Measurements from ENCODE around the gene KLKB1.

The KLKB1 gene

DNA sequence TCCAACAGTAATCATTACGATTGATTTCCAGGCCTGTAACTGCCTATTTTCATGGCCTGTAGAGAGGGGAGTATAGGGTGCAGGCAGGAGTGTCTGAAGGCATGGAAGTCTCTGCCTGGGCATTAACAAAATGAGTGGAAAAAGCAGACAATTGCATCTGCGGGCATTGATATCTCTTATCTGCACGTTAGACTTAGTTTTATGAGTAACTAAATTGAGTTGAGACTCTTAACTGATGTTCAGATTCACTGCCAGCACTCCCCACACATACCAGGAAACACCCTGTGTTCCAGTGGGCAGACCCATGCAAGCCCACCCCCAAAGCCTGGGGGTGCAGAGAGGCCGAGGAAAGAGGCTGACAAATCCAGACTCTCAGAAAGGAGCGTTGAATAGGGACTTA lies 72.0 kb downstream of the KLKB1 start:
- Mint-ChIP-seq H3K27ac (no peak overlapping the region), H3K4me3 (no peak overlapping the region), H3K4me1 (no peaks in the 10 kb centered on the region), H3K9me3 (no peaks in the 10 kb centered on the region), H3K36me3 (no peaks in the 10 kb centered on the region), H3K27me3 (peaks cover 29% of the 10 kb centered on the region)
- CTCF ChIA-PET = interaction anchor here (1.7 kb wide), 1 partner anchor 287 kb away, joined by 7 read pairs; no protein-coding TSS in a partner anchor
- DNase-seq = no peak

GRCh38 chr4:186300659-186301390 lies 73.5 kb downstream of the KLKB1 start:
- Mint-ChIP-seq H3K27ac (no peak overlapping the region), H3K4me1 (no peaks in the 10 kb centered on the region), H3K9me3 (no peaks in the 10 kb centered on the region), H3K4me3 (no peak overlapping the region), H3K27me3 (peaks cover 34% of the 10 kb centered on the region), H3K36me3 (no peaks in the 10 kb centered on the region)
- DNase-seq = no peak
- CTCF ChIA-PET = no interaction called here

GRCh38 chr4:186304216-186304615 lies 76.9 kb downstream of the KLKB1 start:
- peaks cover 16% of the 10 kb centered on the region for H3K27me3 Mint-ChIP-seq
- H3K36me3 Mint-ChIP-seq = no peaks in the 10 kb centered on the region
- H3K4me3 Mint-ChIP-seq = no peak overlapping the region
- no peak overlapping the region for H3K27ac Mint-ChIP-seq
- no peaks in the 10 kb centered on the region for H3K9me3 Mint-ChIP-seq
- no peaks in the 10 kb centered on the region for H3K4me1 Mint-ChIP-seq
- no peak for DNase-seq
- CTCF ChIA-PET = no interaction called here

GRCh38 chr4:186304866-186305505 lies 77.7 kb downstream of the KLKB1 start:
- Mint-ChIP-seq H3K9me3 (no peaks in the 10 kb centered on the region), H3K36me3 (no peaks in the 10 kb centered on the region), H3K4me3 (no peak overlapping the region), H3K4me1 (no peaks in the 10 kb centered on the region), H3K27me3 (peaks cover 9% of the 10 kb centered on the region), H3K27ac (no peak overlapping the region)
- CTCF ChIA-PET = no interaction called here
- DNase-seq = no peak

GRCh38 chr4:186307497-186307896 lies 80.2 kb downstream of the KLKB1 start:
- no peak for DNase-seq
- Mint-ChIP-seq H3K9me3 (no peaks in the 10 kb centered on the region), H3K27me3 (peaks cover 5% of the 10 kb centered on the region), H3K4me3 (no peak overlapping the region), H3K4me1 (no peaks in the 10 kb centered on the region), H3K36me3 (no peaks in the 10 kb centered on the region), H3K27ac (no peak overlapping the region)
- CTCF ChIA-PET = no interaction called here

DNA sequence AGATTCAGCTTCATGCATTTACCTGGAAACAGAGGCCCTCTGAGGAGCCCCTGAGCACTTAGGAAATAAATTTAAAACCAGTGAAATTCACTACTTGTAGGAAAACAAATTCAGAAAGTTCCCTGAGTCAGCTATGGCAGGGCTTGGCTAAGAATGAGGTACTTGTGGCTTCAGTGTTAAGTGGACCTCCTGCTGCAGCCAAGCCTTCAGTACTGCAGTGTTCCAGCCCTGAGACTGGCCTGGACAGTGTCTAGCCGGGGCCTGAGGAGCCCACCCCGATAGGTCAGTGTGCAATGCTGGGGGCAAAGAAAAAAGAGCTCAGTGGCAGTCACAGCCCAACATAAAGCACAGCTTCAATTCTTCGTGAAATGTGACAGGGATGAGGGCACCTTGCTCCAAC lies 80.6 kb downstream of the KLKB1 start:
- no peak overlapping the region for H3K4me3 Mint-ChIP-seq
- no peaks in the 10 kb centered on the region for H3K4me1 Mint-ChIP-seq
- no peaks in the 10 kb centered on the region for H3K9me3 Mint-ChIP-seq
- no peak for DNase-seq
- CTCF ChIA-PET = no interaction called here
- H3K27me3 Mint-ChIP-seq = peaks cover 5% of the 10 kb centered on the region
- H3K36me3 Mint-ChIP-seq = no peaks in the 10 kb centered on the region
- H3K27ac Mint-ChIP-seq = no peak overlapping the region
